Liver (tissue), 3 donors: ENCODE results near the gene MPPE1.

Experiments
- EGR1 ChIP-seq, 2 donors: IDR thresholded peaks; 2 replicates each; pipeline ENCODE4 v1.6.1; 2016 to 2018; ENCODE audit warnings: antibody characterized with exemption in 2 of 2, low read depth in 2 of 2
- FOXA1 ChIP-seq: IDR thresholded peaks from 2 replicates; pipeline ENCODE4 v1.6.1; 2016; ENCODE audit warnings: antibody characterized with exemption
- FOXA2 ChIP-seq: IDR thresholded peaks from 2 replicates; pipeline ENCODE4 v1.6.1; 2016; ENCODE audit warnings: antibody characterized with exemption
- GABPA ChIP-seq, 2 donors: IDR thresholded peaks in 1 of 2; conservative IDR thresholded peaks in 1 of 2; 2 replicates each; pipeline ENCODE4 v1.6.1; 2016; ENCODE audit warnings: antibody characterized with exemption in 2 of 2, mild to moderate bottlenecking in 1 of 2, moderate library complexity in 1 of 2
- JUND ChIP-seq, 2 donors: IDR thresholded peaks; 2 replicates each; pipeline ENCODE4 v1.6.1; 2016; ENCODE audit warnings: antibody characterized with exemption in 2 of 2
- NR2F2 ChIP-seq: IDR thresholded peaks from 2 replicates; pipeline ENCODE4 v1.6.1; 2016; ENCODE audit warnings: antibody characterized with exemption
- SP1 ChIP-seq: IDR thresholded peaks from 2 replicates; pipeline ENCODE4 v1.6.1; 2018; ENCODE audit warnings: antibody characterized with exemption, mild to moderate bottlenecking
- YY1 ChIP-seq: IDR thresholded peaks from 2 replicates; pipeline ENCODE4 v1.6.1; 2016; ENCODE audit warnings: antibody characterized with exemption, mild to moderate bottlenecking
- TF ChIP-seq, protein P1 (sequence below): fragments of 150-350 bp; IDR thresholded peaks from 2 replicates; pipeline ENCODE4 v1.5.1; 2017; ENCODE audit warnings: improper control_type of control experiment, low read depth, low read length; ENCODE audit not compliant: missing input control
- TF ChIP-seq, protein P2 (sequence below): IDR thresholded peaks from 2 replicates; pipeline ENCODE4 v1.6.1; 2016; ENCODE audit warnings: antibody characterized with exemption
- TF ChIP-seq, protein P3 (sequence below): IDR thresholded peaks from 2 replicates; pipeline ENCODE4 v1.6.1; 2016; ENCODE audit warnings: antibody characterized with exemption
- TF ChIP-seq, protein P4 (sequence below): IDR thresholded peaks from 2 replicates; pipeline ENCODE4 v1.6.1; 2016; ENCODE audit warnings: antibody characterized with exemption
- TF ChIP-seq, protein P5 (sequence below): IDR thresholded peaks from 2 replicates; pipeline ENCODE4 v1.6.1; 2016; ENCODE audit warnings: antibody characterized with exemption, mild to moderate bottlenecking
- donor health status: healthy.
- donor health status: healthy.

DNA sequence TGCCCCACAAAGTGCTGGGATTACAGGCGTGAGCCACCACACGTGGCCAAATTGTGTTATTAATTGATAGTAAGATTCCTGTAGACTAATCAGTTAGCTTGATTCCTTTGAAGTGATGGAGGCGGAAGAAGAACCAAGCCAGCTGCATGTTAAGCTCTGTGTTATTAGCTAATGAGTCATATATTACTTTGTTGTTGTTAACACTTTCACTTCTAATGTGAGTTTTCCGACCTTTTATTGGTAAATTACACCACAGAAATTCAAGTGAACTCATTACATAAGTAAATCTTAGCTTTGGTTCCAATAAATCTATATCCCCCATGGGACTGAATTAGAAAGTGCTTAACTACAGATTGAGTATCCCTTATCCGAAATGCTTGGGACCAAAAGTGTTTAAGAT is 36.6 kb downstream of the MPPE1 start:
- TF ChIP-seq, protein P1, sequence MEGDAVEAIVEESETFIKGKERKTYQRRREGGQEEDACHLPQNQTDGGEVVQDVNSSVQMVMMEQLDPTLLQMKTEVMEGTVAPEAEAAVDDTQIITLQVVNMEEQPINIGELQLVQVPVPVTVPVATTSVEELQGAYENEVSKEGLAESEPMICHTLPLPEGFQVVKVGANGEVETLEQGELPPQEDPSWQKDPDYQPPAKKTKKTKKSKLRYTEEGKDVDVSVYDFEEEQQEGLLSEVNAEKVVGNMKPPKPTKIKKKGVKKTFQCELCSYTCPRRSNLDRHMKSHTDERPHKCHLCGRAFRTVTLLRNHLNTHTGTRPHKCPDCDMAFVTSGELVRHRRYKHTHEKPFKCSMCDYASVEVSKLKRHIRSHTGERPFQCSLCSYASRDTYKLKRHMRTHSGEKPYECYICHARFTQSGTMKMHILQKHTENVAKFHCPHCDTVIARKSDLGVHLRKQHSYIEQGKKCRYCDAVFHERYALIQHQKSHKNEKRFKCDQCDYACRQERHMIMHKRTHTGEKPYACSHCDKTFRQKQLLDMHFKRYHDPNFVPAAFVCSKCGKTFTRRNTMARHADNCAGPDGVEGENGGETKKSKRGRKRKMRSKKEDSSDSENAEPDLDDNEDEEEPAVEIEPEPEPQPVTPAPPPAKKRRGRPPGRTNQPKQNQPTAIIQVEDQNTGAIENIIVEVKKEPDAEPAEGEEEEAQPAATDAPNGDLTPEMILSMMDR: no peak
- TF ChIP-seq SP1: no peak
- TF ChIP-seq, protein P2, sequence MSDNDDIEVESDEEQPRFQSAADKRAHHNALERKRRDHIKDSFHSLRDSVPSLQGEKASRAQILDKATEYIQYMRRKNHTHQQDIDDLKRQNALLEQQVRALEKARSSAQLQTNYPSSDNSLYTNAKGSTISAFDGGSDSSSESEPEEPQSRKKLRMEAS: no peak
- TF ChIP-seq, protein P3, sequence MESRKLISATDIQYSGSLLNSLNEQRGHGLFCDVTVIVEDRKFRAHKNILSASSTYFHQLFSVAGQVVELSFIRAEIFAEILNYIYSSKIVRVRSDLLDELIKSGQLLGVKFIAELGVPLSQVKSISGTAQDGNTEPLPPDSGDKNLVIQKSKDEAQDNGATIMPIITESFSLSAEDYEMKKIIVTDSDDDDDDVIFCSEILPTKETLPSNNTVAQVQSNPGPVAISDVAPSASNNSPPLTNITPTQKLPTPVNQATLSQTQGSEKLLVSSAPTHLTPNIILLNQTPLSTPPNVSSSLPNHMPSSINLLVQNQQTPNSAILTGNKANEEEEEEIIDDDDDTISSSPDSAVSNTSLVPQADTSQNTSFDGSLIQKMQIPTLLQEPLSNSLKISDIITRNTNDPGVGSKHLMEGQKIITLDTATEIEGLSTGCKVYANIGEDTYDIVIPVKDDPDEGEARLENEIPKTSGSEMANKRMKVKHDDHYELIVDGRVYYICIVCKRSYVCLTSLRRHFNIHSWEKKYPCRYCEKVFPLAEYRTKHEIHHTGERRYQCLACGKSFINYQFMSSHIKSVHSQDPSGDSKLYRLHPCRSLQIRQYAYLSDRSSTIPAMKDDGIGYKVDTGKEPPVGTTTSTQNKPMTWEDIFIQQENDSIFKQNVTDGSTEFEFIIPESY: no peak
- TF ChIP-seq, protein P4, sequence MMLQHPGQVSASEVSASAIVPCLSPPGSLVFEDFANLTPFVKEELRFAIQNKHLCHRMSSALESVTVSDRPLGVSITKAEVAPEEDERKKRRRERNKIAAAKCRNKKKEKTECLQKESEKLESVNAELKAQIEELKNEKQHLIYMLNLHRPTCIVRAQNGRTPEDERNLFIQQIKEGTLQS: no peak
- no peak for TF ChIP-seq GABPA (IDR thresholded peaks at IDR 0.05 in 1 of 2, conservative IDR thresholded peaks at IDR 0.05 in 1 of 2)
- no peak for TF ChIP-seq NR2F2
- TF ChIP-seq YY1: no peak
- TF ChIP-seq, protein P5, sequence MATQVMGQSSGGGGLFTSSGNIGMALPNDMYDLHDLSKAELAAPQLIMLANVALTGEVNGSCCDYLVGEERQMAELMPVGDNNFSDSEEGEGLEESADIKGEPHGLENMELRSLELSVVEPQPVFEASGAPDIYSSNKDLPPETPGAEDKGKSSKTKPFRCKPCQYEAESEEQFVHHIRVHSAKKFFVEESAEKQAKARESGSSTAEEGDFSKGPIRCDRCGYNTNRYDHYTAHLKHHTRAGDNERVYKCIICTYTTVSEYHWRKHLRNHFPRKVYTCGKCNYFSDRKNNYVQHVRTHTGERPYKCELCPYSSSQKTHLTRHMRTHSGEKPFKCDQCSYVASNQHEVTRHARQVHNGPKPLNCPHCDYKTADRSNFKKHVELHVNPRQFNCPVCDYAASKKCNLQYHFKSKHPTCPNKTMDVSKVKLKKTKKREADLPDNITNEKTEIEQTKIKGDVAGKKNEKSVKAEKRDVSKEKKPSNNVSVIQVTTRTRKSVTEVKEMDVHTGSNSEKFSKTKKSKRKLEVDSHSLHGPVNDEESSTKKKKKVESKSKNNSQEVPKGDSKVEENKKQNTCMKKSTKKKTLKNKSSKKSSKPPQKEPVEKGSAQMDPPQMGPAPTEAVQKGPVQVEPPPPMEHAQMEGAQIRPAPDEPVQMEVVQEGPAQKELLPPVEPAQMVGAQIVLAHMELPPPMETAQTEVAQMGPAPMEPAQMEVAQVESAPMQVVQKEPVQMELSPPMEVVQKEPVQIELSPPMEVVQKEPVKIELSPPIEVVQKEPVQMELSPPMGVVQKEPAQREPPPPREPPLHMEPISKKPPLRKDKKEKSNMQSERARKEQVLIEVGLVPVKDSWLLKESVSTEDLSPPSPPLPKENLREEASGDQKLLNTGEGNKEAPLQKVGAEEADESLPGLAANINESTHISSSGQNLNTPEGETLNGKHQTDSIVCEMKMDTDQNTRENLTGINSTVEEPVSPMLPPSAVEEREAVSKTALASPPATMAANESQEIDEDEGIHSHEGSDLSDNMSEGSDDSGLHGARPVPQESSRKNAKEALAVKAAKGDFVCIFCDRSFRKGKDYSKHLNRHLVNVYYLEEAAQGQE: no peak
- no peak for TF ChIP-seq FOXA2
- TF ChIP-seq JUND (IDR thresholded peaks at IDR 0.05): no peak
- TF ChIP-seq FOXA1: no peak
- no peak for TF ChIP-seq EGR1 (IDR thresholded peaks at IDR 0.05; ENCODE audit: low read depth in 2 of 2)
